H9 (cell line): Measurements from ENCODE around the gene NINL. TPM values are rescaled to one million over a fixed set of nuclear protein-coding genes. Genes with fewer than 3 reads are reported as not detected.

ENCODE experiments used
- DNase-seq: peaks from one replicate; pipeline ENCODE4 v3.0.0-alpha.2; 2017
- H2AFZ ChIP-seq: one replicate; pipeline ENCODE4 v1.6.1; 2013; ENCODE audit warnings: mild to moderate bottlenecking, low read length, control low read depth, moderate library complexity
- H2AK5ac ChIP-seq: 2 replicates; pipeline ENCODE4 v1.6.1; 2013; ENCODE audit warnings: low read length, control low read depth, mixed read lengths; ENCODE audit not compliant: insufficient read length
- H2BK120ac ChIP-seq: one replicate; pipeline ENCODE4 v1.6.1; 2013; ENCODE audit warnings: low read depth, mild to moderate bottlenecking, low read length, control low read depth, inconsistent platforms; ENCODE audit not compliant: poor library complexity, severe bottlenecking
- H2BK12ac ChIP-seq: 2 replicates; pipeline ENCODE4 v1.6.1; 2013; ENCODE audit warnings: low read length, control low read depth, mixed read lengths, low read depth; ENCODE audit not compliant: insufficient read length
- H2BK15ac ChIP-seq: 2 replicates; pipeline ENCODE4 v1.6.1; 2013; ENCODE audit warnings: low read depth, low read length, control low read depth
- H2BK20ac ChIP-seq: one replicate; pipeline ENCODE4 v1.6.1; 2013; ENCODE audit warnings: low read depth, mild to moderate bottlenecking, low read length, control low read depth, inconsistent platforms; ENCODE audit not compliant: poor library complexity, severe bottlenecking
- H2BK5ac ChIP-seq: 2 replicates; pipeline ENCODE4 v1.6.1; 2013; ENCODE audit warnings: low read length, control low read depth, mixed read lengths; ENCODE audit not compliant: insufficient read length
- H3K14ac ChIP-seq: 2 replicates; pipeline ENCODE4 v1.6.1; 2013; ENCODE audit warnings: low read length, control low read depth; ENCODE audit not compliant: insufficient read depth
- H3K18ac ChIP-seq: 2 replicates; pipeline ENCODE4 v1.6.1; 2013; ENCODE audit warnings: low read depth, mild to moderate bottlenecking, mixed read lengths, low read length, control low read depth; ENCODE audit not compliant: insufficient read length
- H3K23ac ChIP-seq: 2 replicates; pipeline ENCODE4 v1.6.1; 2013; ENCODE audit warnings: low read length, control low read depth, mixed read lengths, low read depth; ENCODE audit not compliant: insufficient read length
- H3K23me2 ChIP-seq: 2 replicates; pipeline ENCODE4 v1.6.1; 2013; ENCODE audit warnings: low read depth, mild to moderate bottlenecking, mixed read lengths, low read length, control low read depth; ENCODE audit not compliant: insufficient read length, poor library complexity, severe bottlenecking
- H3K27ac ChIP-seq: 2 replicates; pipeline ENCODE4 v1.5.1; 2013; ENCODE audit warnings: low read length, control low read depth, mixed read lengths, low read depth; ENCODE audit not compliant: insufficient read length
- H3K27me3 ChIP-seq: 2 replicates; pipeline ENCODE4 v1.6.1; 2013; ENCODE audit warnings: low read length, control low read depth, inconsistent platforms; ENCODE audit not compliant: insufficient read depth
- H3K4ac ChIP-seq: 2 replicates; pipeline ENCODE4 v1.6.1; 2013; ENCODE audit warnings: low read depth, mild to moderate bottlenecking, control low read depth, inconsistent platforms, low read length, moderate library complexity
- H3K4me1 ChIP-seq: 2 replicates; pipeline ENCODE4 v1.6.1; 2013; ENCODE audit warnings: low read length, control low read depth, inconsistent platforms; ENCODE audit not compliant: insufficient read depth
- H3K4me2 ChIP-seq: 2 replicates; pipeline ENCODE4 v1.6.1; 2013; ENCODE audit warnings: low read length, control low read depth, mixed read lengths; ENCODE audit not compliant: insufficient read length, insufficient read depth
- H3K56ac ChIP-seq: 2 replicates; pipeline ENCODE4 v1.6.1; 2013; ENCODE audit warnings: low read depth, mild to moderate bottlenecking, mixed read lengths, low read length, control low read depth; ENCODE audit not compliant: insufficient read length
- H3K79me1 ChIP-seq: 2 replicates; pipeline ENCODE4 v1.6.1; 2013; ENCODE audit warnings: low read depth, mild to moderate bottlenecking, moderate library complexity, low read length, control low read depth, inconsistent platforms; ENCODE audit not compliant: insufficient read depth, poor library complexity, severe bottlenecking
- H3K79me2 ChIP-seq: 2 replicates; pipeline ENCODE4 v1.6.1; 2013; ENCODE audit warnings: low read length, control low read depth, inconsistent platforms; ENCODE audit not compliant: insufficient read depth
- H3K9ac ChIP-seq: 2 replicates; pipeline ENCODE4 v1.6.1; 2013; ENCODE audit warnings: low read length, control low read depth, mixed read lengths; ENCODE audit not compliant: insufficient read length; ENCODE audit errors: extremely low read depth
- H3K9me3 ChIP-seq: one replicate; pipeline ENCODE4 v1.6.1; 2013; ENCODE audit warnings: low read depth, low read length, inconsistent platforms; ENCODE audit not compliant: control insufficient read depth
- H3T11ph ChIP-seq: one replicate; pipeline ENCODE4 v1.6.1; 2013; ENCODE audit warnings: mild to moderate bottlenecking, low read length, control low read depth, inconsistent platforms
- H4K20me1 ChIP-seq: one replicate; pipeline ENCODE4 v1.6.1; 2013; ENCODE audit not compliant: control insufficient read depth, insufficient read length, insufficient read depth
- H4K5ac ChIP-seq: 2 replicates; pipeline ENCODE4 v1.6.1; 2013; ENCODE audit warnings: low read depth, mild to moderate bottlenecking, mixed read lengths, low read length, control low read depth; ENCODE audit not compliant: insufficient read length
- H4K8ac ChIP-seq: replicated peaks from 2 replicates; pipeline ENCODE4 v1.6.1; 2013; ENCODE audit warnings: low read length, control low read depth, mixed read lengths, low read depth; ENCODE audit not compliant: insufficient read length
- H4K91ac ChIP-seq: 2 replicates; pipeline ENCODE4 v1.6.1; 2013; ENCODE audit warnings: low read depth, mild to moderate bottlenecking, moderate library complexity, mixed read lengths, low read length, control low read depth; ENCODE audit not compliant: insufficient read length
- H3K27ac Mint-ChIP-seq, 3 experiments: 2 replicates in 2 of 3; 3 replicates in 1 of 3; pipeline ENCODE4 v1.8.0; 2020 to 2021; ENCODE audit warnings: mixed read lengths in 3 of 3, mild to moderate bottlenecking in 1 of 3, moderate library complexity in 1 of 3
- H3K27me3 Mint-ChIP-seq: 2 replicates; pipeline ENCODE4 v1.8.0; 2021; ENCODE audit warnings: low read depth, mild to moderate bottlenecking, moderate library complexity, mixed read lengths
- H3K36me3 Mint-ChIP-seq, 3 experiments: 2 replicates in 2 of 3; 3 replicates in 1 of 3; pipeline ENCODE4 v1.8.0; 2020 to 2021; ENCODE audit warnings: low read depth in 3 of 3, mixed read lengths in 3 of 3; ENCODE audit not compliant: insufficient read depth in 1 of 3
- H3K4me1 Mint-ChIP-seq, 2 experiments: 2 replicates each; pipeline ENCODE4 v1.8.0; 2020; ENCODE audit warnings: mixed read lengths in 2 of 2
- H3K4me3 Mint-ChIP-seq, 2 experiments: 2 replicates in 1 of 2; 3 replicates in 1 of 2; pipeline ENCODE4 v1.8.0; 2020 to 2021; ENCODE audit warnings: mild to moderate bottlenecking in 2 of 2, mixed read lengths in 2 of 2, moderate library complexity in 1 of 2
- H3K9me3 Mint-ChIP-seq, 2 experiments: 2 replicates in 1 of 2; 3 replicates in 1 of 2; pipeline ENCODE4 v1.8.0; 2020; ENCODE audit warnings: mild to moderate bottlenecking in 2 of 2, mixed read lengths in 2 of 2, moderate library complexity in 1 of 2
- WGBS: extraction: QIAGEN DNeasy Blood & Tissue Kit; methylation state at CpG from one replicate; pipeline ENCODE4 v1.1.7; 2013; ENCODE audit warnings: missing lambda C conversion rate, low lambda C conversion rate, mixed read lengths; ENCODE audit not compliant: insufficient read length; ENCODE audit errors: extremely low coverage; 5-methylcytosine and 5-hydroxymethylcytosine counted together
- total RNA-seq: library from RNA; stranded (reverse); gene quantifications from 2 replicates; pipeline ENCODE4 v1.2.1, GENCODE V29; 2021
- TF ChIP-seq, protein P1 (sequence below): fragments of 200-600 bp; sonication (generic); conservative IDR thresholded peaks from 3 replicates; pipeline ENCODE4 v1.8.0; 2021; ENCODE audit warnings: antibody characterized with exemption, mild to moderate bottlenecking

NINL gene
- total RNA-seq, 1 experiment from 2014 or later, result 34.3 TPM

DNA sequence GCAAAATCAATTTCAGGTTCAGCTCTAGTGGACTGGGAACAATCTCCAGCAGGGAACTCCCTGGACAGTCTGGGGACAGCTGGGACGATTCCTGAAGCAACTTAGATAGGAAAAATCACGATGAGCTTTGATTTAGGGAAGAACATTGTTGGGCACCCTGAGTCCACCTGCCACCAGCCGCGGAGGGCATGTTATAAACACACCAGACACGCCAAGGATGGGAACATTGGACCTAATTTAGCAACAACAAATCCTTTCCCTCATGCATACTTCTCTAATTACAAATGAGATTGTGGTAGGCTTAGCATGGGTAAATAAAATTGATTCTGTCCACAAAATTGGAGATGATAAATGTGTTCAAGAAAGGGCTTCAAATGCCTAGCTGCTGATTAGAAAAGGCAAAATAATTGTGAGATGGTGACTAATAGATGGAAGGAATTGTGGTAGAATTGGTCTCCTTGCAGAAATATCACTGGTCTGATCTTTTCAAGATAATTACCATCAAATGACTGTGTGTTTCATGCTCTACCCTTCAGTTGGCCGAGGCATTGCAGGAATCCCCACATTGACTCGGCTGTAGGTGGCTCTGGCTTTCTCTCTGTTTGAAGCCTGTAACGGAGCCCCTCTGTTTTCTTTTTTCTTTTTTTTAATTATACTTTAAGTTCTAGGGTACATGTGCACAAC, 44.6 kb upstream of the NINL start:
- no peak overlapping the region for H4K8ac ChIP-seq
- no peak overlapping the region for H3K9ac ChIP-seq
- no peaks in the 10 kb centered on the region for H3K4me1 ChIP-seq
- no peak overlapping the region for H2AFZ ChIP-seq
- H3K4ac ChIP-seq, result no peak overlapping the region
- H3K14ac ChIP-seq, result no peak overlapping the region
- H4K20me1 ChIP-seq, result peaks cover 2% of the 10 kb centered on the region
- H4K5ac ChIP-seq, result no peak overlapping the region
- no peak overlapping the region for H3K18ac ChIP-seq
- no peak overlapping the region for H3T11ph ChIP-seq
- H2BK15ac ChIP-seq, result no peak overlapping the region
- no peak overlapping the region for H2BK5ac ChIP-seq
- H3K27ac Mint-ChIP-seq, result no peak overlapping the region
- H3K4me1 Mint-ChIP-seq, result peaks cover 15 to 17% of the 10 kb centered on the region in 2 experiments
- H3K23ac ChIP-seq, result no peak overlapping the region
- H2BK12ac ChIP-seq, result no peak overlapping the region
- no peak overlapping the region for H2AK5ac ChIP-seq
- H3K4me3 Mint-ChIP-seq, result no peak overlapping the region
- H3K56ac ChIP-seq, result no peak overlapping the region
- no peak overlapping the region for H3K4me2 ChIP-seq
- H3K9me3 ChIP-seq, result peaks cover 6% of the 10 kb centered on the region
- H3K36me3 Mint-ChIP-seq, result peaks cover 11 to 26% (median 22%) of the 10 kb centered on the region in 3 experiments
- no peaks in the 10 kb centered on the region for H3K23me2 ChIP-seq
- H4K91ac ChIP-seq, result no peak overlapping the region
- TF ChIP-seq, protein P1, sequence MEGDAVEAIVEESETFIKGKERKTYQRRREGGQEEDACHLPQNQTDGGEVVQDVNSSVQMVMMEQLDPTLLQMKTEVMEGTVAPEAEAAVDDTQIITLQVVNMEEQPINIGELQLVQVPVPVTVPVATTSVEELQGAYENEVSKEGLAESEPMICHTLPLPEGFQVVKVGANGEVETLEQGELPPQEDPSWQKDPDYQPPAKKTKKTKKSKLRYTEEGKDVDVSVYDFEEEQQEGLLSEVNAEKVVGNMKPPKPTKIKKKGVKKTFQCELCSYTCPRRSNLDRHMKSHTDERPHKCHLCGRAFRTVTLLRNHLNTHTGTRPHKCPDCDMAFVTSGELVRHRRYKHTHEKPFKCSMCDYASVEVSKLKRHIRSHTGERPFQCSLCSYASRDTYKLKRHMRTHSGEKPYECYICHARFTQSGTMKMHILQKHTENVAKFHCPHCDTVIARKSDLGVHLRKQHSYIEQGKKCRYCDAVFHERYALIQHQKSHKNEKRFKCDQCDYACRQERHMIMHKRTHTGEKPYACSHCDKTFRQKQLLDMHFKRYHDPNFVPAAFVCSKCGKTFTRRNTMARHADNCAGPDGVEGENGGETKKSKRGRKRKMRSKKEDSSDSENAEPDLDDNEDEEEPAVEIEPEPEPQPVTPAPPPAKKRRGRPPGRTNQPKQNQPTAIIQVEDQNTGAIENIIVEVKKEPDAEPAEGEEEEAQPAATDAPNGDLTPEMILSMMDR, result no peak
- no peaks in the 10 kb centered on the region; the same call in 1 of the 2 replicates for H3K27me3 Mint-ChIP-seq
- DNase-seq, result no peak
- peaks cover 15 to 27% of the 10 kb centered on the region in 2 experiments; a peak in 4 of 5 replicates for H3K9me3 Mint-ChIP-seq
- no peak overlapping the region for H3K27ac ChIP-seq
- no peaks in the 10 kb centered on the region for H3K27me3 ChIP-seq
- no CpG with 5 or more reads among the region's 8 CpGs for WGBS
- no peak overlapping the region for H2BK120ac ChIP-seq
- H3K79me2 ChIP-seq, result peaks cover 2% of the 10 kb centered on the region; the same call in 1 of the 2 replicates
- no peaks in the 10 kb centered on the region for H3K79me1 ChIP-seq
- no peak overlapping the region for H2BK20ac ChIP-seq
